KOPT-K1 (cell line): ENCODE measurements around the gene MRPL58.
"Not testable (repeated sequence)": the region's sequence is repeated elsewhere in the genome, so short reads cannot be mapped to it uniquely, and the experiment has no call there.

Experiments used
- H3K27ac ChIP-seq: fragments of 200-600 bp; sonication (generic); 2 replicates; pipeline ENCODE4 v1.5.1; 2016; ENCODE audit warnings: antibody characterized with exemption, mild to moderate bottlenecking, low read depth, low read length; ENCODE audit not compliant: poor library complexity, severe bottlenecking
- H3K36me3 ChIP-seq: fragments of 200-600 bp; sonication (generic); 2 replicates; pipeline ENCODE4 v1.5.1; 2017; ENCODE audit warnings: antibody characterized with exemption, mild to moderate bottlenecking, low read length, moderate library complexity; ENCODE audit not compliant: insufficient read depth
- H3K9me3 ChIP-seq: fragments of 200-600 bp; sonication (generic); 2 replicates; pipeline ENCODE4 v1.5.1; 2017; ENCODE audit warnings: antibody characterized with exemption, low read length, mild to moderate bottlenecking; ENCODE audit not compliant: insufficient read depth, poor library complexity, severe bottlenecking

The MRPL58 gene

GRCh38 chr17:75001915-75002843, 10.3 kb upstream of the MRPL58 start:
- Histone ChIP-seq H3K36me3 (no peaks in the 10 kb centered on the region), H3K27ac (no peak overlapping the region), H3K9me3 (no peaks in the 10 kb centered on the region)

GRCh38 chr17:75003070-75003956, 9.2 kb upstream of the MRPL58 start:
- Histone ChIP-seq H3K9me3 (no peaks in the 10 kb centered on the region), H3K27ac (no peak overlapping the region), H3K36me3 (no peaks in the 10 kb centered on the region)

- no peaks in the 10 kb centered on the region for H3K9me3 ChIP-seq
- no peak overlapping the region for H3K27ac ChIP-seq
- H3K36me3 ChIP-seq = no peaks in the 10 kb centered on the region
Observed at GRCh38 chr17:75003957-75004355, 8.5 kb upstream of the MRPL58 start.

GRCh38 chr17:75004371-75004770, 8.1 kb upstream of the MRPL58 start:
- H3K27ac ChIP-seq = no peak overlapping the region
- no peaks in the 10 kb centered on the region for H3K36me3 ChIP-seq
- no peaks in the 10 kb centered on the region for H3K9me3 ChIP-seq

- Histone ChIP-seq H3K27ac (no peak overlapping the region), H3K36me3 (no peaks in the 10 kb centered on the region), H3K9me3 (no peaks in the 10 kb centered on the region)
Observed at GRCh38 chr17:75005291-75005690, 7.2 kb upstream of the MRPL58 start.

GRCh38 chr17:75006084-75006483, 6.4 kb upstream of the MRPL58 start:
- not testable (repeated sequence) for H3K36me3 ChIP-seq, H3K27ac ChIP-seq, H3K9me3 ChIP-seq

- no peak overlapping the region for H3K27ac ChIP-seq
- H3K9me3 ChIP-seq = no peaks in the 10 kb centered on the region
- no peaks in the 10 kb centered on the region for H3K36me3 ChIP-seq
Observed at GRCh38 chr17:75006653-75007052, 5.8 kb upstream of the MRPL58 start.

- no peaks in the 10 kb centered on the region for H3K36me3 ChIP-seq
- H3K9me3 ChIP-seq = no peaks in the 10 kb centered on the region
- no peak overlapping the region for H3K27ac ChIP-seq
Observed at GRCh38 chr17:75008373-75008772, 4.1 kb upstream of the MRPL58 start.

GRCh38 chr17:75009139-75009724, 3.2 kb upstream of the MRPL58 start:
- no peaks in the 10 kb centered on the region for H3K36me3 ChIP-seq
- H3K9me3 ChIP-seq = no peaks in the 10 kb centered on the region
- no peak overlapping the region for H3K27ac ChIP-seq

GRCh38 chr17:75010683-75011400, 1.6 kb upstream of the MRPL58 start:
- Histone ChIP-seq H3K27ac (no peak overlapping the region), H3K36me3 (peaks cover 5% of the 10 kb centered on the region; the same call in 1 of the 2 replicates), H3K9me3 (no peaks in the 10 kb centered on the region)

- H3K27ac ChIP-seq = no peak overlapping the region
- H3K9me3 ChIP-seq = no peaks in the 10 kb centered on the region
- H3K36me3 ChIP-seq = peaks cover 13% of the 10 kb centered on the region
Observed at GRCh38 chr17:75011401-75012095, 922 bp upstream of the MRPL58 start.

- H3K36me3 ChIP-seq = peaks cover 17% of the 10 kb centered on the region
- H3K9me3 ChIP-seq = no peaks in the 10 kb centered on the region
- peak overlapping the region; percentile 79 for H3K27ac ChIP-seq
Observed at GRCh38 chr17:75012096-75012345, 449 bp upstream of the MRPL58 start.

GRCh38 chr17:75013092-75013559, 656 bp downstream of the MRPL58 start:
- Histone ChIP-seq H3K9me3 (no peaks in the 10 kb centered on the region), H3K27ac (peak overlapping the region; percentile 79), H3K36me3 (peaks cover 26% of the 10 kb centered on the region)

- peaks cover 72% of the 10 kb centered on the region for H3K36me3 ChIP-seq
- H3K27ac ChIP-seq = no peak overlapping the region
- H3K9me3 ChIP-seq = no peaks in the 10 kb centered on the region
Observed at GRCh38 chr17:75019146-75019545, 6.7 kb downstream of the MRPL58 start.
